Right forelimb (tissue), 1 donor: ENCODE measurements around the gene ACTMAP.
"Not testable (repeated sequence)": the region's sequence is repeated elsewhere in the genome, so short reads cannot be mapped to it uniquely, and the experiment has no call there.

Source experiments
- DNase-seq: peaks from one replicate; pipeline ENCODE4 v3.0.0-alpha.2; 2018

ACTMAP gene

GRCh38 chr19:40742477-40742876 is 7.8 kb downstream of the ACTMAP start:
- DNase-seq, result no peak

DNA sequence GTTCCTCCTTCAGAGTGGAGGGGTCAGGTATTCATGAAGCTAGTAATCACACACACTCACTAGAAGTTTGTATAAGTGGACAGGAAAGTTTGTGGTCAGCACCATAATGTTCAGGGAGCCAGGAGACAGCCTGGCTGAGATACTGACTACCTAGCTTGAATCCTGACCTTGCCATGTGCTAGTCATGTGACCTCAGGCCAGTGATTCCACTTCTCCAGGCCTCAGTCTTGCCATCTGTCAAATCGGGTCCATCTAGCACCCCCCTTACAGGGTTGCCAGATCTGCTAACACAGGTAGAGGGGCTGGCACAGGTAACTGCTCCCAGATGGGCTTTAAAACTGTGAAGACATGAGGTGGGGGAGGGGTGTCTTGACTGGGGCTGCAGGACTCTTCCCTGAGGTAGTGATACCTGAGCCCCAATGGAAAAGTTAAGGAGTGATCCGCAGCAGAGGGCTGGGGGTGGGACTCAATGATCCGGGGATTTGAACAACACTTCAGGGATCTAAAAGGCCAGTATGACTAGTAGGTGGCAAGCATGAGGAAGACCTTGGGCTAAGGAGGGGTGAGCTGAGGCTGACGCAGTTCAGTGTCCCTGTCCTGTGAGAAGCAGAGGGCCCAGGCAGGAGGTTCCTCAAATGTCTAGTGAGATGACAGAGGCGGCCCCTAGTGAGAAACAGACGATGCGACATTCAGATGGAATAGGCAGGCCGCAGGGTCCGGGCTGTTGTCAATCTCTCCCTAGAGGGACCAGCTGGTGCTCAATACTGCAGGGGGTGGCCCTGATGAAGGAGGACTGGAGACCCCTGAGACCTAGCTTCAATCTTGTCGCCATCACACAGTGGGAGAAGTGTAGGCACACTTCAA is 8.5 kb downstream of the ACTMAP start:
- DNase-seq, result no peak

DNA sequence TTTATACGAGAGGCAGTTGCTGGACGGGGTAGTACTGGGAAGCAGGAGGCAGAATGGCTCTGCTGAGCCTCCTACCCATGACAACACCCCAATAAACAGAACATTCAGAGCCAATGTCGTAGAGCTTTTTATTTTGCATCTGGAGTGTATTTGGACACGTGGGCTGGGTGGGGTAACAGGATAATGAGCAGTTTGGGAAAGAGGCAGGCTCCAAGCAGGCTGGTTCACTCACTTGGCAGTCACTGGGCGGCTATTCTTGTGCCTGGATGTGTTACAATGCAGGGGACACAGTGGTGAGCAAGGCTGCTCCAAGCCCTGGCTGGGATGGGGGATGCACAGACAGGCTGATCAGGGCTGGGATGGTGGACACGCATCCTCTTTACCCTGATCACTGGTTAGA is 9.5 kb downstream of the ACTMAP start:
- DNase-seq, result peak; percentile 68

DNA sequence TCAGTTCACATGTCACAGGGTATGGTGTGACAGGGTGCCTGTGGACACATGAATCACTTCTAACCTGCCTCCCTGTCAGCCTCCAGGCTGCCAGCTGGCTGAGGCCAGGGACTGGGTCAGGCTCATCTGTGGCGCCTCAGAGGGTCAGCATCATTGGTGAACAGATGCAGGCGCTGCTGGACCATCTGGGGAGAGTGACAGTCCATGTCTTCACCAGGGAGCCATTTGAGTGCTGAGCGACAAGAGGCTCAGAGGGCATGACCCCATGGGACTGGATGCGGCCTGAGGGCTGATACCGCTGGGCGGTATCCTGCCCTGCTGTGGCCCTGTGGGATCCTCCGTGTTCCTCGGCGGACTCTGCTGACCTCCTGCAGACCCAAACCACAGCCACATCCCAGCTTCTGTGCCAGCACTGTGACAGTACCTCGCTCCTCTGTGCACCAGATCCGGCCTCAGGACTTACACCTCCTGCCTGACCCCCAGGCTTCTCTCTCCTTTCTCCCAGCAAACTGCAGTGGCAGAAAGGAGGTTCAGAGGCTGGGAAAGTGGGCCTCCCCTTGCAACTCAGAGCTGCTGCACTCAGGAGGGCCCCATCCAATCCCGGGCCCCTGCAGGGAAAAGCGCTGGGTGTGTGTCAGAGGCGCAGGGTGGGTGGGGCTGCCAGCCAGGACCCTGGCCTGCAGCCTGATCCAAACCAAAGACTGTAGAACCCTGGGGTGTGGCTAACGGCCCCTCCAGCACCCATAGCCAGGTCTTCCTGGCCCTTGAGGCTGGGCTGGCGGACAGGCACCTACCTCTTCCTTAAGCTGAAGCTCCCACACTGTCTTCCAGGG is 10.2 kb downstream of the ACTMAP start:
- no peak for DNase-seq

- DNase-seq, result no peak
Measured at GRCh38 chr19:40739030-40739839, 11.0 kb downstream of the ACTMAP start.

GRCh38 chr19:40737102-40737644 is 13.1 kb downstream of the ACTMAP start:
- no peak for DNase-seq

DNA sequence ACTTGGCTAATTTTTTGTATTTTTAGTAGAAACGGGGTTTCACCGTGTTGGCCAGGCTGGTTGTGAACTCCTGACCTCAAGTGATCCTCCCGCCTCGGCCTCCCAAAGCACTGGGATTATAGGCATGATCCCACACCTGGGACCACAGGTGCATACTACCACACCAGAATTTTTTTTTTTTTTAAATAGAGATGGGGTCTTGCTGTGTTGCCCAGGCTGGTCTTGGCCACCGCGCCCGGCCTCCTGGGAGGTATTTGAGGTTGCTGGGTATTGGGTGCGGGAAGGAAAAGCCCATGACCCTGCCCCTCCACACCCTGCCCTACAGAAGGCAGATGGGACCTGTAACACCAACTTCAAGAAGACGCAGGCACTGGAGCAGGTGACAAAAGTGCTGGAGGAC is 13.6 kb downstream of the ACTMAP start:
- no peak for DNase-seq

DNA sequence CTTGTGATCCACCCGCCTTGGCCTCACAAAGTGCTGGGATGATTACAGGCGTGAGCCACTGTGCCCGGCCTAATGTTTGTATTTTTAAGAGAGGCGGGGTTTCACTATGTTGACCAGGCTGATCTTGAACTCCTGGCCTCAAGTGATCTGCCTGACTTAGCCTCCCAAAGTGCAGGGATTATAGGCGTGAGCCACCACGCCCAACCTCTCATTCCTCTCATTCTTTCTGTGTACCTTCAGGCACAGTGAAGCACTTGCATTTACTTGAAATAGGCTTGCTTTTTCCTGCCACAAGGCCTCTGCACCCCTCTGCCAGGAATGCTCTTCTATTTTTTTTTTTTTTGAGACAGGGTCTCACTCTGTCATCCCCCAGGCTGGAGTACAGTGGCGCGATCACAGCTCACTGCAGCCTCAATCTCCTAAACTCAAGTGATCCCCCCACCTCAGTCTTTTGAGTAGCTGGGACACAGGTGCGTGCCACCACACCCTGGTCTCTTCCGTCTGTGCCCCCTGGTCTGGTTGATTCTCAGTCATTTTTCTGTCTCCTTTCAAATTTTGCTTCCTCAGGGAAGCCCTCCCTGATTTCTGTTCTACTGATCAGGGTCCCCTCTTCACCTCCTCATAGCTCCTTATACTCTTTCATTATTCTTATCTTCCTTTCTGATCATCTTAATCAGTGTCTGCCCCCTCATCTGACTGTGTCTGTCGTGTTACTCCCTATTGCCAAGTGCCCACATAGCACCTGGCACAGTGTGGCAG is 15.1 kb downstream of the ACTMAP start:
- DNase-seq, result no peak

- DNase-seq, result no peak
Measured at GRCh38 chr19:40733149-40733548, 17.1 kb downstream of the ACTMAP start.

- DNase-seq, result not testable (repeated sequence)
Measured at GRCh38 chr19:40732304-40732703, 18.0 kb downstream of the ACTMAP start.

DNA sequence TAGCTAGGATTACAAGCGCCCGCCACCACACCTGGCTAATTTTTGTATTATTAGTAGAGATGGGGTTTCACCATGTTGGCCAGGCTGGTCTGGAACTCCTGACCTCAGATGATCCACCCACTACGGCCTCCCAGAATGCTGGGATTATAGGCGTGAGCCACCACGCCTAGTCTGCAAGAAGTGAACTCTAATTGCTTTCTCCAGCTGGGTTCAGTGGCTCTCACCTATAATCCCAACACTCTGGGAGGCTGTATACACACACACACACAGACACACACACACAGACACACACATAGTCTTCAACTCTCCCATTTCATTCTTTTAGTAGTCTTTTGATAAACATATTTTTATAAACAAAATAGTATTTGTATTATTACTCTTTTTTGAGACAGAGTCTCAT is 20.2 kb downstream of the ACTMAP start:
- DNase-seq, result not testable (repeated sequence)

GRCh38 chr19:40726279-40726678 is 24.0 kb downstream of the ACTMAP start:
- DNase-seq, result no peak

DNA sequence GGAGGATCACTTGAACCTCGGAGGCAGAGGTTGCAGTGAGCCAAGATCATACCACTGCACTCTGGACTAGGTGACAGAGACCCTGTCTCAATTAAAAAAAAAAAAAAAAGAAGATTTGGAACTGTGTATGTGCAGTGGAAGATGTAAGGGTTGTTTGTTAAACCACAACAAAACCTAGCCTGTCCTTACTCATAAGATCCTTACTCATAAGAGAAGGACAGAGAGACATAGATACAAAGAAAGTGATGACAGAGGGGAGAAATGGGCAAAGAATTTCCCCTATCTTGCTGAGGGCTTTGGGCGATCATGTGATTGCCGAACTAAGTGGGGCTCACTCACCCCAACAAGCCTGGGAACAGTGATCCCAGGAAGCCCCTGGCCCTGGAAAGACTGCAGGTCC is 25.4 kb downstream of the ACTMAP start:
- no peak for DNase-seq

DNA sequence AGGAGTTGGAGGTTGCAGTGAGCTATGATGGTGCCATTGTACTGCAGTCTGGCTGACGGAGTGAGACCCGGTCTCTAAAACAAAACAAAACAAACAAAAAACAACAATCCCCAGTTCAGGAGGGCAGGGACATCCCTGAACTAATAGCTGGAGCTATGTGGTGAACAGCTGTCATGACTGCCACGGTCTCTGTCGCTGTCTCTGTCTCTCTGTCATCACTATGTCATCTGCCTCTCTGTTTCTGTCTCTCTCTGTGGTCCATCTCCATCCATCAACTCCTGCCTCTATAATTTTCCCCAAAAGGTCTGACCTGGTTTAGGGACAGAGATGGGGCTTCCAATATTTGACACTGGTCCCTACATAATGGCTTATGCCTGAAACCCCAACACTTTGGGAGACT is 26.0 kb downstream of the ACTMAP start:
- no peak for DNase-seq

GRCh38 chr19:40723661-40724254 is 26.5 kb downstream of the ACTMAP start:
- no peak for DNase-seq

DNA sequence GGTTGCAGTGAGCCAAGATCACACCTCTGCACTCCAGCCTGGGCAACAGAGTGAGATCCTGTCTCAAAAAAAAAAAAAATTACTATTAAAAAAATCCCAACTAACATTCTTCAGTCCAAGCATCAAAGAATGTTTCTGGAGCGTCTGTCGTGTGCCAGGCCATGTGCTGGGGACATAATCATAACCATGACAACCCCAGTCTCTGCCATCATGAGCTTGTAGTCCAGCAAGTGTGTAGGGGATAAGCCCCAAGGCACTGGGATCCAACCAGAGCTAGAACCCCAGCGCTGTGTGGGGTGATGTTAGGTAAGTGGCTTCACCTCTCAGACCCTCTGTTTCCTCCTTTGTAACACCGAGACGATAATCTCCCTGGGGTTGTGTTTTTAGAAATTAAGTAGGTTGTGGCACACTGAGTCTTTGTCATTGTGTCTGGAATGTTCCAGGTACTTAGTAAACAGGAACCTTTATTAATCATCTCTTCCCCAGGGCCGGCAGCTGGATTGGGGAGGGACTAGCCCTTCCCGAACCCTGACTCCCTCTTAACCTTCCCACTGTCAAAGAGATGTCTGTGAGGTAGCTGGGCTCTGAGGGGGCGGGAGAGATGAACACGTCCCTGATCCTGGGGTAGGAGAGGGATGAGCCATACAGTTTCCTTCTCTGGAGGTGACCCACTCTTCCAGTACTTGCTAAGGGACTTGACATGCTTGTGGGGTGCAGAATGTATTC is 28.2 kb downstream of the ACTMAP start:
- no peak for DNase-seq

DNA sequence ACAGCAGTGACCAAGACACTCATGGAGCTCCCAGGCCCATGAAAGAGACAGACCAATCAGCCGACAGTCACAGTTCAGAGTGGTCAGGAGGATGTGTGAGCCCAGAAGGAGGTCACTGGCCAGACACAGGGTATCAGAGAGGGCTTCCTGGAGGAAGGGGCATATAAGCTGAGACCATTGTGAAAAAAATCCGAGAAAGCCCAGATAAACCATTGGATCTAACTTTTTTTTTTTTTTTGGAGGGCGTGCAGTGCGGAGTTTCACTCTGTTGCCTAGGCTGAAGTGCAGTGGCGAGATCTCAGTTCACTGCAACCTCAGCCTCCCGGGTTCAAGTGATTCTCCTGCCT is 29.2 kb downstream of the ACTMAP start:
- no peak for DNase-seq

GRCh38 chr19:40719414-40719894 is 30.8 kb downstream of the ACTMAP start:
- DNase-seq, result no peak

DNA sequence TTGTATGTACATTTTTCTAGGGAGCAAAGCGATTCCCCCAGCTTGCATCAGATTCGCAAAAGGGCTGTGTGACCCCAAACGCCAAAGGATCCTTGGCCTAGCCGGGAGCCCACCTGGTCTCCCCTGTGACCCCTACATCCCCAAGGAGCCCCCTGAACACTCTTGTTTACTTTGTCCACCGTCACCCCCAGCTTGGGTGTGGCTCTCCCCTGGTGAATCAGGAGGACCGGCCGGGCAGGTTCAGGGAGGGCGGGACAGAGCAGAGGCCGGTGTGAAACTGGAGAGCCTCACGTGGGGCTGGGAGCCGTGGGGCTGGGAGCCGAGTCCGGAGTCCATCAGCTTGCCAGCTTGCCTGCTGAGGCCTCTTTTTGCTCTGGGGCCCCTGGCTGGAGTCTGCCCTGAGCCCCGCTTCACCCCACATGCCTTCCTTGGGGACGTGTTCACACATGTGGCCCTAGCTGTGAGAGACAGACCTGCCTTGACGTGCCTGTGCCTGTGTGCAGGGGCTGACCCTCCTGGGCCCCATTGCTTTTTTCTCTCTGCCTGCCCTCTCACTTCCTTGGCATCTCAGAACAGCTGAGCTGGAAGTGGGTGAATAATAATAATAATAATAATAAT is 31.4 kb downstream of the ACTMAP start:
- DNase-seq, result no peak
